H1 (cell line): ENCODE data around the gene DUS4L. TPM values are rescaled to one million over a fixed set of nuclear protein-coding genes. Genes with fewer than 3 reads are reported as not detected.

Experiments
- CTCF ChIA-PET: fragments of 300-600 bp; sonication (Branson Sonifier 250); formaldehyde crosslinking; loops from one replicate; lab custom pipeline; 2021; ENCODE audit not compliant: partially characterized antibody; lab: Charles Lee
- POLR2A ChIA-PET: fragments of 300-600 bp; sonication (Branson Sonifier 250); formaldehyde crosslinking; loops from one replicate; lab custom pipeline; 2021; ENCODE audit warnings: inconsistent platforms; ENCODE audit not compliant: partially characterized antibody; lab: Charles Lee
- DNase-seq, 2 experiments: peaks; one replicate each; pipeline versions ENCODE4 v3.0.0 to v3.0.0-alpha.2; 2010 to 2022; ENCODE audit warnings: low spot score in 2 of 2, low read depth in 1 of 2, mixed read lengths in 1 of 2
- FAIRE-seq: peaks from 2 replicates; lab custom pipeline; 2011; peaks lifted over from hg19 to GRCh38; lab: Jason Lieb, UNC
- H2AFZ ChIP-seq: 2 replicates; pipeline ENCODE4 v1.8.1; 2012; ENCODE audit warnings: low read length, inconsistent platforms
- H2AK5ac ChIP-seq: 2 replicates; pipeline ENCODE4 v1.6.1; 2013; ENCODE audit warnings: low read depth, low read length
- H2BK120ac ChIP-seq: replicated peaks from 2 replicates; pipeline ENCODE3; 2013; ENCODE audit warnings: low read depth, low read length, inconsistent platforms
- H2BK12ac ChIP-seq: 2 replicates; pipeline ENCODE4 v1.6.1; 2013; ENCODE audit warnings: low read depth, low read length
- H2BK15ac ChIP-seq: 2 replicates; pipeline ENCODE4 v1.6.1; 2013; ENCODE audit warnings: low read length
- H2BK20ac ChIP-seq: 2 replicates; pipeline ENCODE4 v1.6.1; 2013; ENCODE audit warnings: low read length
- H2BK5ac ChIP-seq: 2 replicates; pipeline ENCODE4 v1.6.1; 2013; ENCODE audit warnings: low read depth, low read length
- H3K14ac ChIP-seq: 2 replicates; pipeline ENCODE4 v1.6.1; 2013; ENCODE audit warnings: inconsistent platforms; ENCODE audit not compliant: insufficient read length
- H3K18ac ChIP-seq: 2 replicates; pipeline ENCODE4 v1.6.1; 2013; ENCODE audit warnings: low read length; ENCODE audit errors: extremely low read depth
- H3K23ac ChIP-seq: 2 replicates; pipeline ENCODE4 v1.6.1; 2013; ENCODE audit warnings: inconsistent platforms; ENCODE audit not compliant: insufficient read length
- H3K23me2 ChIP-seq: 2 replicates; pipeline ENCODE4 v1.6.1; 2013; ENCODE audit warnings: low read depth, low read length
- H3K27ac ChIP-seq: 2 replicates; pipeline ENCODE4 v1.6.1; 2011; ENCODE audit warnings: low read depth, low read length, inconsistent platforms
- H3K27me3 ChIP-seq, 4 experiments: replicated peaks in 1 of 4; 1 replicate in 1 of 4; 2 replicates in 3 of 4; pipeline versions ENCODE4 v1.6.1 to v1.8.1; 2011 to 2013; ENCODE audit warnings: low read length in 3 of 4, mild to moderate bottlenecking in 3 of 4, inconsistent platforms in 2 of 4, mixed read lengths in 2 of 4, moderate library complexity in 1 of 4; ENCODE audit not compliant: control insufficient read depth in 3 of 4, insufficient read depth in 3 of 4; ENCODE audit errors: extremely low read depth in 1 of 4
- H3K36me3 ChIP-seq, 4 experiments: 2 replicates each; pipeline versions ENCODE4 v1.6.1 to v1.8.1; 2011 to 2013; ENCODE audit warnings: mild to moderate bottlenecking in 4 of 4, low read length in 3 of 4, moderate library complexity in 2 of 4, control low read depth in 1 of 4, inconsistent platforms in 1 of 4; ENCODE audit not compliant: insufficient read depth in 4 of 4, control insufficient read depth in 2 of 4
- H3K4ac ChIP-seq: replicated peaks from 2 replicates; pipeline ENCODE3; 2013; ENCODE audit warnings: low read length, low read depth, mixed read lengths, inconsistent platforms; ENCODE audit not compliant: insufficient read length
- H3K4me1 ChIP-seq, 4 experiments: replicated peaks in 1 of 4; 1 replicate in 1 of 4; 2 replicates in 3 of 4; pipeline versions ENCODE4 v1.6.1 to v1.8.1; 2011 to 2013; ENCODE audit warnings: low read length in 3 of 4, inconsistent platforms in 2 of 4, mixed read lengths in 1 of 4; ENCODE audit not compliant: insufficient read depth in 4 of 4, control insufficient read depth in 3 of 4
- H3K4me2 ChIP-seq, 2 experiments: 2 replicates each; pipeline versions ENCODE4 v1.6.1 to v1.8.1; 2011 to 2013; ENCODE audit warnings: low read depth in 2 of 2, low read length in 2 of 2, control low read depth in 1 of 2, inconsistent platforms in 1 of 2, mild to moderate bottlenecking in 1 of 2; ENCODE audit not compliant: insufficient read depth in 1 of 2
- H3K4me3 ChIP-seq, 4 experiments: fragments of 200-600, 300-600 bp in 1 of 4; sonication (generic), shearing (Covaris generic), sonication (Bioruptor Twin) in 1 of 4; 2 replicates each; pipeline versions ENCODE4 v1.5.1 to v1.8.1; 2011 to 2016; ENCODE audit warnings: low read length in 4 of 4, low read depth in 3 of 4, control low read depth in 2 of 4, inconsistent platforms in 2 of 4, mild to moderate bottlenecking in 2 of 4, mixed read lengths in 1 of 4, moderate library complexity in 1 of 4; ENCODE audit not compliant: insufficient read depth in 2 of 4; ENCODE audit errors: extremely low read depth in 1 of 4
- H3K56ac ChIP-seq: replicated peaks from 2 replicates; pipeline ENCODE3; 2013; ENCODE audit warnings: low read depth, mild to moderate bottlenecking, mixed read lengths, low read length, inconsistent platforms; ENCODE audit not compliant: insufficient read length
- H3K79me1 ChIP-seq: 2 replicates; pipeline ENCODE4 v1.6.1; 2013; ENCODE audit warnings: low read depth, low read length, control low read depth
- H3K79me2 ChIP-seq, 2 experiments: 2 replicates each; pipeline versions ENCODE4 v1.6.1 to v1.8.1; 2012 to 2013; ENCODE audit warnings: low read length in 2 of 2, mild to moderate bottlenecking in 2 of 2, inconsistent platforms in 1 of 2; ENCODE audit not compliant: insufficient read depth in 2 of 2, control insufficient read depth in 1 of 2
- H3K9ac ChIP-seq, 4 experiments: replicated peaks in 1 of 4; 1 replicate in 1 of 4; 2 replicates in 3 of 4; pipeline versions ENCODE4 v1.6.1 to v1.8.1; 2011 to 2013; ENCODE audit warnings: low read depth in 3 of 4, low read length in 3 of 4, control low read depth in 2 of 4, mild to moderate bottlenecking in 2 of 4, moderate library complexity in 2 of 4, inconsistent platforms in 1 of 4; ENCODE audit errors: extremely low read depth in 1 of 4
- H3K9me3 ChIP-seq, 2 experiments: 2 replicates each; pipeline versions ENCODE4 v1.6.1 to v1.8.1; 2012 to 2013; ENCODE audit warnings: mild to moderate bottlenecking in 2 of 2, moderate library complexity in 2 of 2, control low read depth in 1 of 2, inconsistent platforms in 1 of 2, low read depth in 1 of 2, low read length in 1 of 2, mixed read lengths in 1 of 2; ENCODE audit not compliant: insufficient read depth in 2 of 2
- H4K20me1 ChIP-seq, 2 experiments: replicated peaks in 1 of 2; 2 replicates each; pipeline versions ENCODE3 to v1.8.1; 2011 to 2013; ENCODE audit warnings: inconsistent platforms in 2 of 2, low read length in 2 of 2, mild to moderate bottlenecking in 1 of 2; ENCODE audit not compliant: insufficient read depth in 2 of 2, control insufficient read depth in 1 of 2
- H4K5ac ChIP-seq: 2 replicates; pipeline ENCODE4 v1.6.1; 2013; ENCODE audit warnings: low read length, low read depth, mixed read lengths, inconsistent platforms; ENCODE audit not compliant: insufficient read length
- H4K8ac ChIP-seq: 2 replicates; pipeline ENCODE4 v1.8.0; 2013; ENCODE audit warnings: mild to moderate bottlenecking, moderate library complexity, low read length, inconsistent platforms; ENCODE audit not compliant: insufficient read depth; ENCODE audit errors: extremely low read depth
- H4K91ac ChIP-seq: replicated peaks from 2 replicates; pipeline ENCODE3; 2013; ENCODE audit warnings: low read length, mixed read lengths, inconsistent platforms; ENCODE audit not compliant: insufficient read length
- ASH2L ChIP-seq: fragments of 200-600, 300-600 bp; sonication (generic); IDR thresholded peaks from one replicate; pipeline ENCODE4 v1.7.1; 2017; ENCODE audit warnings: low read length
- CBX5 ChIP-seq: fragments of 300-800, 300-1000 bp; sonication (generic); IDR thresholded peaks from 2 replicates; pipeline ENCODE4 v1.7.1; 2016; ENCODE audit warnings: antibody characterized with exemption, low read length, low read depth
- POU5F1 ChIP-seq: IDR thresholded peaks from 2 replicates; pipeline ENCODE4 v1.6.1; 2011; ENCODE audit warnings: low read depth, mild to moderate bottlenecking, low read length, moderate library complexity
- SIX5 ChIP-seq: IDR thresholded peaks from 2 replicates; pipeline ENCODE4 v1.6.1; 2011; ENCODE audit warnings: mild to moderate bottlenecking, low read depth, low read length
- SRF ChIP-seq: IDR thresholded peaks from 2 replicates; pipeline ENCODE4 v1.6.1; 2011; ENCODE audit warnings: mild to moderate bottlenecking, low read depth, low read length, moderate library complexity
- TBP ChIP-seq: IDR thresholded peaks from 2 replicates; pipeline ENCODE4 v1.6.1; 2011; ENCODE audit warnings: low read depth, low read length, improper control_type of control experiment
- TCF12 ChIP-seq: IDR thresholded peaks from 2 replicates; pipeline ENCODE4 v1.6.1; 2011; ENCODE audit warnings: low read depth, mild to moderate bottlenecking, low read length
- WGBS, 2 experiments: shearing (Covaris generic) in 1 of 2; methylation state at CpG; one replicate each; pipeline versions ENCODE4 v1.1.6 to v1.1.7; 2013 to 2015; ENCODE audit warnings: low lambda C conversion rate in 2 of 2, mixed read lengths in 2 of 2, inconsistent platforms in 1 of 2, low coverage in 1 of 2, missing lambda C conversion rate in 1 of 2; ENCODE audit not compliant: insufficient replicate concordance in 2 of 2, insufficient coverage in 1 of 2, insufficient read length in 1 of 2; ENCODE audit errors: extremely low coverage in 1 of 2, missing lambda C conversion rate in 1 of 2; 5-methylcytosine and 5-hydroxymethylcytosine counted together
- polyA plus RNA-seq, 7 experiments: library from polyadenylated mRNA; depleted of rRNA in 3 of 7; stranded (reverse) in 5 of 7; unstranded in 2 of 7; fragments of >200 nt in 5 of 7; fragments of 200-250 nt in 2 of 7; gene quantifications; 1 replicate in 5 of 7; 2 replicates in 1 of 7; 4 replicates in 1 of 7; pipeline versions ENCODE4 v1.2.1 to v1.2.3, GENCODE V29; 2011 to 2013; ENCODE audit warnings: missing spikeins in 2 of 7, mixed read lengths in 2 of 7
- total RNA-seq: library from RNA; stranded (reverse); fragmentation: NEBNext Ultra II Directional; extraction: Animal tissue kit (Norgen Biotek cat#: 25700); gene quantifications from 2 replicates; pipeline ENCODE4 v1.2.1, GENCODE V29; 2021

The DUS4L gene
- total and polyA plus RNA-seq, 2 of the 8 experiments (the other 6 are each of a cell fraction or from before 2014, with no cell fraction given) = 6.1 to 11.5 TPM

- Histone ChIP-seq H3K9ac (no peak overlapping the region), H3K4ac (no peak overlapping the region), H3K36me3 (no peaks in the 10 kb centered on the region), H3K27ac (no peak overlapping the region), H2AFZ (no peak overlapping the region), H3K27me3 (no peaks in the 10 kb centered on the region), H3K23ac (no peak overlapping the region), H3K18ac (no peak overlapping the region), H4K8ac (no peak overlapping the region), H3K79me1 (no peaks in the 10 kb centered on the region), H2BK5ac (no peak overlapping the region), H3K4me1 (peaks cover 0 to 2% (median 0%) of the 10 kb centered on the region in 4 experiments; a peak in 1 of 7 replicates), H3K14ac (no peak overlapping the region), H3K56ac (no peak overlapping the region), H2AK5ac (no peak overlapping the region), H4K91ac (no peak overlapping the region), H3K4me2 (no peak overlapping the region), H3K9me3 (no peaks in the 10 kb centered on the region), H3K23me2 (no peaks in the 10 kb centered on the region), H4K5ac (no peak overlapping the region), H2BK20ac (no peak overlapping the region), H3K79me2 (no peaks in the 10 kb centered on the region), H2BK12ac (no peak overlapping the region), H2BK120ac (no peak overlapping the region), H3K4me3 (no peak overlapping the region), H4K20me1 (no peaks in the 10 kb centered on the region), H2BK15ac (no peak overlapping the region)
- FAIRE-seq (no peak), DNase-seq (no peak)
- ChIA-PET CTCF (no interaction called here), POLR2A (no interaction called here)
- WGBS, 2 experiments = 89% methylated on average over 4 of the region's 4 CpGs; no CpG with 5 or more reads in 1 of the 2 experiments
- TF ChIP-seq CBX5 = no peak
- TF ChIP-seq SIX5 = no peak
- TF ChIP-seq TBP = no peak
- no peak for TF ChIP-seq TCF12
- TF ChIP-seq ASH2L = no peak
- no peak for TF ChIP-seq POU5F1
- TF ChIP-seq SRF = no peak
Measured at GRCh38 chr7:107627002-107627401, 63.2 kb downstream of the DUS4L start.
